Inflammatory macrophage (primary cell): ENCODE measurements around the gene PLOD1.
"Not testable (repeated sequence)": the region's sequence is repeated elsewhere in the genome, so short reads cannot be mapped to it uniquely, and the experiment has no call there.

Experiments used
- DNase-seq, 2 donors: peaks; one replicate each; pipeline ENCODE4 v3.0.0-alpha.2; 2020 to 2022

Gene PLOD1

GRCh38 chr1:11939794-11940193, 5.3 kb downstream of the PLOD1 start:
- not testable (repeated sequence) for DNase-seq

- no peak for DNase-seq
Measured at GRCh38 chr1:11940260-11940921, 5.9 kb downstream of the PLOD1 start.

GRCh38 chr1:11942280-11942679, 7.8 kb downstream of the PLOD1 start:
- no peak for DNase-seq

- DNase-seq, result no peak
Measured at GRCh38 chr1:11943619-11944018, 9.1 kb downstream of the PLOD1 start.

GRCh38 chr1:11944358-11944931, 9.9 kb downstream of the PLOD1 start:
- no peak for DNase-seq

GRCh38 chr1:11946647-11947046, 12.1 kb downstream of the PLOD1 start:
- DNase-seq, result no peak

- peak; percentile 11 to 21 for DNase-seq
Measured at GRCh38 chr1:11948822-11949458, 14.4 kb downstream of the PLOD1 start.

- DNase-seq, result no peak
Measured at GRCh38 chr1:11951901-11952300, 17.4 kb downstream of the PLOD1 start.

GRCh38 chr1:11952455-11953109, 18.1 kb downstream of the PLOD1 start:
- no peak for DNase-seq

- no peak for DNase-seq
Measured at GRCh38 chr1:11955221-11955620, 20.7 kb downstream of the PLOD1 start.

- DNase-seq, result no peak
Measured at GRCh38 chr1:11957398-11957797, 22.9 kb downstream of the PLOD1 start.

- DNase-seq, result no peak
Measured at GRCh38 chr1:11957897-11958296, 23.4 kb downstream of the PLOD1 start.

- no peak for DNase-seq
Measured at GRCh38 chr1:11960276-11960675, 25.8 kb downstream of the PLOD1 start.

- peak; percentile 84 to 90 for DNase-seq
Measured at GRCh38 chr1:11960715-11961114, 26.2 kb downstream of the PLOD1 start.

GRCh38 chr1:11961230-11961629, 26.7 kb downstream of the PLOD1 start:
- DNase-seq, result peak; percentile 73 to 78

GRCh38 chr1:11963622-11964021, 29.1 kb downstream of the PLOD1 start:
- DNase-seq, result no peak

- no peak for DNase-seq
Measured at GRCh38 chr1:11964656-11965055, 30.1 kb downstream of the PLOD1 start.

GRCh38 chr1:11967028-11967547, 32.6 kb downstream of the PLOD1 start:
- DNase-seq, result peak; percentile 31 to 56

GRCh38 chr1:11970441-11971185, 36.1 kb downstream of the PLOD1 start:
- DNase-seq, result no peak

- no peak for DNase-seq
Measured at GRCh38 chr1:11977625-11978024, 43.1 kb downstream of the PLOD1 start.

- peak; percentile 56 to 62 for DNase-seq
Measured at GRCh38 chr1:11978301-11978700, 43.8 kb downstream of the PLOD1 start.

GRCh38 chr1:11979028-11979850, 44.7 kb downstream of the PLOD1 start:
- DNase-seq, result no peak
